Measurements from ENCODE around the gene BFSP2.

Gene BFSP2

DNA sequence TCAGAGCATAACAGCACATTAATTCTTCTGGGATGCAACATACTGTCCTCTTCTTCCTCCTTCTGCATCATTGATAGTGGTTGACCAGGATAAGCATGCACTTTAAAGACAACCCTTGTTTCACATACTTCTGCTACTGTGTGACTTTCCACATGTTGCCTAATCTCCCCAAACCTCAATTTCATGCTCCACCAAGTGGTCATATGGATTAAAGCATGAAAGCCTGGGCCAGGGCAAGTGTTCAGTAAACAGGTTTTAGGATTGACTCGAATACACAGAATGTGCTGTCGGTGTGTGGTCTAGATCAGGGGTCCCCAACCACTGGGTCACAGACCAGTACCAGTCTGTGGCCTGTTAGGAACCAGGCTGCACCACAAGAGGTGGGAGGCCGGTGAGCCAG, 22.5 kb upstream of the BFSP2 start:
- no peaks in the 10 kb centered on the region for H3K36me3 ChIP-seq
- no peak overlapping the region for H3K27ac ChIP-seq
- no peak for TF ChIP-seq CTCF (IDR thresholded peaks at IDR 0.05)
- no peaks in the 10 kb centered on the region for H3K9me3 ChIP-seq
- no peaks in the 10 kb centered on the region for H3K27me3 ChIP-seq
- no peak overlapping the region for H3K4me3 ChIP-seq (ENCODE audit: low read depth in 1 of 2, low read length in 1 of 2)
- H3K4me1 ChIP-seq (ENCODE audit: control insufficient read depth in 1 of 2, insufficient read depth in 1 of 2, low read depth in 1 of 2, low read length in 1 of 2) = no peaks in the 10 kb centered on the region

- Histone ChIP-seq H3K36me3 (no peaks in the 10 kb centered on the region), H3K9me3 (no peaks in the 10 kb centered on the region), H3K4me3 (ENCODE audit: low read depth in 1 of 2, low read length in 1 of 2) (no peak overlapping the region), H3K27ac (no peak overlapping the region), H3K27me3 (no peaks in the 10 kb centered on the region), H3K4me1 (ENCODE audit: control insufficient read depth in 1 of 2, insufficient read depth in 1 of 2, low read depth in 1 of 2, low read length in 1 of 2) (no peaks in the 10 kb centered on the region)
- no peak for TF ChIP-seq CTCF (IDR thresholded peaks at IDR 0.05)
Measured at GRCh38 chr3:133379926-133380325, 19.9 kb upstream of the BFSP2 start.

GRCh38 chr3:133380481-133381225, 19.2 kb upstream of the BFSP2 start:
- no peaks in the 10 kb centered on the region for H3K27me3 ChIP-seq
- TF ChIP-seq CTCF (IDR thresholded peaks at IDR 0.05) = no peak
- H3K4me1 ChIP-seq (ENCODE audit: control insufficient read depth in 1 of 2, insufficient read depth in 1 of 2, low read depth in 1 of 2, low read length in 1 of 2) = no peaks in the 10 kb centered on the region
- H3K36me3 ChIP-seq = no peaks in the 10 kb centered on the region
- no peak overlapping the region for H3K27ac ChIP-seq
- H3K9me3 ChIP-seq = no peaks in the 10 kb centered on the region
- no peak overlapping the region for H3K4me3 ChIP-seq (ENCODE audit: low read depth in 1 of 2, low read length in 1 of 2)

GRCh38 chr3:133381346-133382109, 18.3 kb upstream of the BFSP2 start:
- H3K4me1 ChIP-seq (ENCODE audit: control insufficient read depth in 1 of 2, insufficient read depth in 1 of 2, low read depth in 1 of 2, low read length in 1 of 2) = no peaks in the 10 kb centered on the region
- no peak overlapping the region for H3K27ac ChIP-seq
- H3K27me3 ChIP-seq = no peaks in the 10 kb centered on the region
- H3K4me3 ChIP-seq (ENCODE audit: low read depth in 1 of 2, low read length in 1 of 2) = no peak overlapping the region
- no peak for TF ChIP-seq CTCF (IDR thresholded peaks at IDR 0.05)
- H3K36me3 ChIP-seq = no peaks in the 10 kb centered on the region
- no peaks in the 10 kb centered on the region for H3K9me3 ChIP-seq

- Histone ChIP-seq H3K9me3 (no peaks in the 10 kb centered on the region), H3K27me3 (no peaks in the 10 kb centered on the region), H3K27ac (no peak overlapping the region), H3K4me3 (ENCODE audit: low read depth in 1 of 2, low read length in 1 of 2) (no peak overlapping the region), H3K36me3 (no peaks in the 10 kb centered on the region), H3K4me1 (ENCODE audit: control insufficient read depth in 1 of 2, insufficient read depth in 1 of 2, low read depth in 1 of 2, low read length in 1 of 2) (no peaks in the 10 kb centered on the region)
- no peak for TF ChIP-seq CTCF (IDR thresholded peaks at IDR 0.05)
Measured at GRCh38 chr3:133383175-133383574, 16.7 kb upstream of the BFSP2 start.

Data from neutrophil (primary cell).